Heart left ventricle (tissue), 16 donors: Measurements from ENCODE around the gene LYVE1. TPM values are rescaled to one million over a fixed set of nuclear protein-coding genes. Genes with fewer than 3 reads are reported as not detected.

Experiments
- ATAC-seq, 4 donors: fragments of 200-7000 bp; cut with Tn5 transposase; one replicate each; pipeline ENCODE4 v1.9.1; 2020 to 2022; ENCODE audit warnings: moderate library complexity in 4 of 4, mild to moderate bottlenecking in 3 of 4, moderate number of reproducible peaks in 1 of 4
- DNase-seq, 5 donors: peaks; one replicate each; pipeline ENCODE4 v3.0.0-alpha.2; 2020
- H3K27ac ChIP-seq, 12 donors: fragments of 200-600 bp; sonication (generic) in 4 of 12; one replicate each; pipeline versions ENCODE4 v1.5.0 to v1.8.0; 2016 to 2022; ENCODE audit warnings: mild to moderate bottlenecking in 2 of 12
- H3K27me3 ChIP-seq, 9 donors: fragments of 200-600 bp; sonication (generic) in 2 of 9; one replicate each; pipeline versions ENCODE4 v1.5.1 to v1.8.0; 2016 to 2022; ENCODE audit warnings: mild to moderate bottlenecking in 3 of 9
- H3K36me3 ChIP-seq, 9 donors: fragments of 200-600 bp; sonication (generic) in 2 of 9; one replicate each; pipeline versions ENCODE4 v1.5.0 to v1.8.0; 2018 to 2022; ENCODE audit warnings: mild to moderate bottlenecking in 2 of 9
- H3K4me1 ChIP-seq, 12 donors: fragments of 200-600 bp; sonication (generic) in 4 of 12; one replicate each; pipeline versions ENCODE4 v1.5.0 to v1.8.0; 2016 to 2022; ENCODE audit warnings: mild to moderate bottlenecking in 3 of 12
- H3K4me3 ChIP-seq, 12 donors: fragments of 200-600 bp; sonication (generic) in 4 of 12; one replicate each; pipeline versions ENCODE4 v1.5.0 to v1.8.0; 2017 to 2022; ENCODE audit warnings: mild to moderate bottlenecking in 9 of 12, moderate library complexity in 4 of 12
- H3K9me3 ChIP-seq, 12 donors: fragments of 200-600 bp; sonication (generic) in 4 of 12; one replicate each; pipeline versions ENCODE4 v1.5.0 to v1.8.0; 2016 to 2022; ENCODE audit warnings: mild to moderate bottlenecking in 1 of 12
- POLR2A ChIP-seq, 2 donors: fragments of 450-650 bp; IDR thresholded peaks; one replicate each; pipeline ENCODE4 v1.6.1; 2017; ENCODE audit warnings: antibody characterized with exemption in 2 of 2, mild to moderate bottlenecking in 2 of 2, moderate library complexity in 2 of 2
- WGBS, 4 donors: extraction: QIAGEN DNeasy Blood & Tissue Kit in 2 of 4; methylation state at CpG; one replicate each; pipeline versions ENCODE4 v1.1.5 to v1.1.7; 2013 to 2018; 5-methylcytosine and 5-hydroxymethylcytosine counted together
- intact Hi-C, 10 donors: fragments of 100-400 bp; cut with DNase I; formaldehyde crosslinking; loops; one replicate each; pipeline versions ENCODE4 v1.11.1 to v1.14.2; 2022
- microRNA counts, 2 donors: library from miRNA; unstranded; fragments of <30 nt; microRNA quantifications; one replicate each; lab custom pipeline; 2016
- polyA plus RNA-seq, 2 donors: library from polyadenylated mRNA; stranded (reverse); fragments of 200-250 nt; gene quantifications; one replicate each; pipeline ENCODE4 v1.2.3, GENCODE V29; 2013
- total RNA-seq, 9 donors: library from RNA; depleted of rRNA in 2 of 9; stranded (reverse); fragments of >200 nt in 2 of 9; fragmentation: NEBNext Ultra II Directional in 3 of 9; extraction: Animal tissue kit (Norgen Biotek cat#: 25700) in 3 of 9; gene quantifications; one replicate each; pipeline versions ENCODE4 v1.1.0 to v1.2.4, GENCODE V29; 2016 to 2023
- TF ChIP-seq, protein P1 (sequence below), 12 donors: fragments of 200-600 bp; sonication (generic) in 4 of 12; IDR thresholded peaks; one replicate each; pipeline versions ENCODE4 v1.5.0 to v1.8.0; 2018 to 2022; ENCODE audit warnings: antibody characterized with exemption in 12 of 12, mild to moderate bottlenecking in 5 of 12
- donor health status: ischemic (EF 13 %, LVEDD 7.1; RV severe dilation, severe dysfunction).
- donor health status: healthy with polysubstance abuse.
- donor health status: DM: no; HTN: yes; CAD: no.
- donor health status: DM: no; HTN: no; CAD: no.
- donor health status: ischemic (EF 25% LVEDD 6.9; RV normal size, moderate dysfunction).
- donor health status: ischemic (EF 25% LVEDD 5.7; RV mildly dilated, moderate dysfunction).
- donor health status: healthy.
- donor health status: DM: yes; HTN: yes; CAD: no.
- donor health status: ischemic (EF 35%, LVEDD 5.7; RV mildly dilated, moderate dysfunction).
- donor health status: nonischemic (EF 11% LVEDD 7.7; RV severe dilation, severe dysfunction).
- donor health status: DM: yes; HTN: yes; CAD: no.
- donor health status: PGD.
- donor health status: ischemic (EF 29% LVEDD 5.4; RV normal size, mild dysfunction).
- donor health status: nonischemic (EF 23%, LVEDD 6.1; RV moderate dilation, normal function).

Gene LYVE1
- total and polyA plus RNA-seq, 11 donors = 8.1 to 163 (median 24.1) TPM

DNA sequence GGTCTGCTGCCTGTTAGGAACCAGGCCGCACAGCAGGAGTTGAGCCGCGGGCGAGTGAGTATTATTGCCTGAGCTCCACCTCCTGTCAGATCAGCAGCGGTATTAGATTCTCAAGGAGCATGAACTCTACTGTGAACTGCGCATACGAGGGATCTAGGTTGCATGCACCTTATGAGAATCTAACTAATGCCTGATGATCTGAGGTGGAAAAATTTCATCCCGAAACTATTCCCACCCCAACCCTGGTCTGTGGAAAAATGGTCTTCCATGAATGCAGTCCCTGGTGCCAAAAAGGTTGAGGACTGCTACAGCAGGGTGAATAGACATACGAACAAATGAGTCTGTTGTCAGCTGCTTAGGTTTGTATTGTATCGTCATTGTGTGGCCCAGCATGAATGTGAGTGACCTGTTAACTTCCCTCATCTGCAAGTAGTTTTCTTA is 57.3 kb downstream of the LYVE1 start:
- DNase-seq (no peak), ATAC-seq (no peak)
- H3K27ac ChIP-seq = no peak overlapping the region
- H3K4me1 ChIP-seq = peaks cover 0 to 10% (median under 1%) of the 10 kb centered on the region in 12 donors
- no peaks in the 10 kb centered on the region for H3K27me3 ChIP-seq
- H3K9me3 ChIP-seq = no peaks in the 10 kb centered on the region
- peaks cover 0 to 14% (median 4%) of the 10 kb centered on the region in 9 donors for H3K36me3 ChIP-seq
- no peak overlapping the region for H3K4me3 ChIP-seq
- WGBS, 4 donors = 85 to 93% (median 90%) methylated on average over 9 to 10 of the region's 10 CpGs
- no peak for TF ChIP-seq POLR2A (IDR thresholded peaks at IDR 0.05)
- TF ChIP-seq, protein P1, sequence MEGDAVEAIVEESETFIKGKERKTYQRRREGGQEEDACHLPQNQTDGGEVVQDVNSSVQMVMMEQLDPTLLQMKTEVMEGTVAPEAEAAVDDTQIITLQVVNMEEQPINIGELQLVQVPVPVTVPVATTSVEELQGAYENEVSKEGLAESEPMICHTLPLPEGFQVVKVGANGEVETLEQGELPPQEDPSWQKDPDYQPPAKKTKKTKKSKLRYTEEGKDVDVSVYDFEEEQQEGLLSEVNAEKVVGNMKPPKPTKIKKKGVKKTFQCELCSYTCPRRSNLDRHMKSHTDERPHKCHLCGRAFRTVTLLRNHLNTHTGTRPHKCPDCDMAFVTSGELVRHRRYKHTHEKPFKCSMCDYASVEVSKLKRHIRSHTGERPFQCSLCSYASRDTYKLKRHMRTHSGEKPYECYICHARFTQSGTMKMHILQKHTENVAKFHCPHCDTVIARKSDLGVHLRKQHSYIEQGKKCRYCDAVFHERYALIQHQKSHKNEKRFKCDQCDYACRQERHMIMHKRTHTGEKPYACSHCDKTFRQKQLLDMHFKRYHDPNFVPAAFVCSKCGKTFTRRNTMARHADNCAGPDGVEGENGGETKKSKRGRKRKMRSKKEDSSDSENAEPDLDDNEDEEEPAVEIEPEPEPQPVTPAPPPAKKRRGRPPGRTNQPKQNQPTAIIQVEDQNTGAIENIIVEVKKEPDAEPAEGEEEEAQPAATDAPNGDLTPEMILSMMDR (IDR thresholded peaks at IDR 0.05) = no peak
- intact Hi-C loops = loop anchor here in 8 of 10 donors (5.0 to 10.0 kb wide), 4 partner anchors 106 to 226 kb away; no protein-coding TSS in a partner anchor

MicroRNA genes within 50 kb of the gene (microRNA counts, 767-probe panel; counts per million panel counts)
- microRNA hsa-miR-4485 (lab: Ali Mortazavi, UCI) = 0 to 886 counts per million in 2 donors

Other genes starting within 250 kb of the LYVE1 start
- 10 to 100 TPM in 1 of 9 donors, 1 to 10 TPM in 8; 2.3 to 16.8 (median 3.0) TPM for gene AMPD3, start 113.4 kb downstream of the LYVE1 start, total RNA-seq
- 1 to 10 TPM; 1.0 to 1.1 TPM for gene AMPD3, start 113.4 kb downstream of the LYVE1 start, polyA plus RNA-seq
- gene RNF141, start 27.5 kb downstream of the LYVE1 start, total RNA-seq = 10 to 100 TPM; 18.8 to 42.8 (median 36.5) TPM
- gene RNF141, start 27.5 kb downstream of the LYVE1 start, polyA plus RNA-seq = 10 to 100 TPM in 1 of 2 donors, 1 to 10 TPM in 1; 7.8 to 11.6 TPM
- gene IRAG1, start 125.1 kb upstream of the LYVE1 start, total RNA-seq = 10 to 100 TPM in 1 of 9 donors, 1 to 10 TPM in 8; 3.7 to 10.6 (median 6.2) TPM
- 1 to 10 TPM; 3.0 to 3.4 TPM for gene IRAG1, start 125.1 kb upstream of the LYVE1 start, polyA plus RNA-seq
- 10 to 100 TPM; 14.7 to 28.4 (median 20.8) TPM for gene CTR9, start 182.6 kb upstream of the LYVE1 start, total RNA-seq
- gene CTR9, start 182.6 kb upstream of the LYVE1 start, polyA plus RNA-seq = 10 to 100 TPM in 1 of 2 donors, 1 to 10 TPM in 1; 9.4 to 18.3 TPM
- 1,000 to 10,000 TPM in 1 of 9 donors, 100 to 1,000 TPM in 8; 473 to 1,111 (median 849) TPM for gene EIF4G2, start 240.3 kb upstream of the LYVE1 start, total RNA-seq
- 100 to 1,000 TPM; 142 to 428 TPM for gene EIF4G2, start 240.3 kb upstream of the LYVE1 start, polyA plus RNA-seq